SU-DHL-6 (cell line): ENCODE data around the gene TRIP4.

Source experiments
- H2AFZ ChIP-seq: fragments of 200-600 bp; sonication (generic); 2 replicates; pipeline ENCODE4 v1.6.1; 2014; ENCODE audit warnings: low read depth, mild to moderate bottlenecking, moderate library complexity, mixed read lengths, antibody characterized with exemption, low read length; ENCODE audit not compliant: severe bottlenecking
- H3F3A ChIP-seq: fragments of 200-600 bp; shearing (Covaris generic); 2 replicates; pipeline ENCODE4 v1.6.0; 2016; ENCODE audit warnings: antibody characterized with exemption, mild to moderate bottlenecking; ENCODE audit not compliant: insufficient read depth
- H3K27ac ChIP-seq: fragments of 200-600 bp; sonication (generic); 2 replicates; pipeline ENCODE4 v1.5.1; 2016; ENCODE audit warnings: low read depth, mild to moderate bottlenecking, low read length, moderate library complexity, mixed read lengths
- H3K27me3 ChIP-seq: fragments of 200-600 bp; sonication (generic), shearing (Covaris generic); 2 replicates; pipeline ENCODE4 v1.6.0; 2014; ENCODE audit warnings: mild to moderate bottlenecking, low read length
- H3K36me3 ChIP-seq: fragments of 200-600 bp; sonication (generic); 2 replicates; pipeline ENCODE4 v1.6.1; 2014; ENCODE audit warnings: mild to moderate bottlenecking, low read length, mixed read lengths
- H3K4me2 ChIP-seq: fragments of 300-600, 200-600 bp; shearing (Covaris generic), sonication (generic); 2 replicates; pipeline ENCODE4 v1.6.0; 2014; ENCODE audit warnings: low read length, low read depth, mild to moderate bottlenecking; ENCODE audit not compliant: poor library complexity, severe bottlenecking
- H3K4me3 ChIP-seq: fragments of 200-600 bp; sonication (generic); 2 replicates; pipeline ENCODE4 v1.5.1; 2014; ENCODE audit warnings: antibody characterized with exemption, low read length, mild to moderate bottlenecking, mixed read lengths; ENCODE audit not compliant: insufficient read depth, poor library complexity, severe bottlenecking
- H3K79me2 ChIP-seq: fragments of 200-600 bp; sonication (generic); 2 replicates; pipeline ENCODE4 v1.6.1; 2014; ENCODE audit warnings: mild to moderate bottlenecking, low read length, moderate library complexity; ENCODE audit not compliant: insufficient read depth
- H3K9ac ChIP-seq: fragments of 200-600 bp; sonication (generic); 2 replicates; pipeline ENCODE4 v1.7.0; 2014; ENCODE audit warnings: mild to moderate bottlenecking, low read length
- H3K9me2 ChIP-seq: fragments of 200-600 bp; sonication (generic); replicated peaks from 2 replicates; pipeline ENCODE4 v1.6.1; 2014; ENCODE audit warnings: low read length; ENCODE audit not compliant: insufficient read depth
- H3K9me3 ChIP-seq: fragments of 200-600 bp; sonication (generic); 2 replicates; pipeline ENCODE4 v1.6.1; 2014; ENCODE audit warnings: low read length, mixed read lengths; ENCODE audit not compliant: insufficient read depth
- H4K20me1 ChIP-seq: fragments of 200-600 bp; sonication (generic); 2 replicates; pipeline ENCODE4 v1.6.1; 2014; ENCODE audit warnings: low read depth, mild to moderate bottlenecking, antibody characterized with exemption, low read length, moderate library complexity, mixed read lengths
- EZH2phosphoT487 ChIP-seq: fragments of 200-600 bp; sonication (generic), shearing (Covaris generic); conservative IDR thresholded peaks from 2 replicates; pipeline ENCODE4 v1.6.1; 2018; ENCODE audit warnings: mild to moderate bottlenecking, antibody characterized with exemption, low read length, moderate library complexity, mixed read lengths
- TF ChIP-seq, protein P1 (sequence below): fragments of 200-600 bp; sonication (generic); IDR thresholded peaks from one replicate; pipeline ENCODE4 v1.5.1; 2017; ENCODE audit warnings: antibody characterized with exemption, mild to moderate bottlenecking, low read length, moderate library complexity; ENCODE audit not compliant: insufficient read depth, poor library complexity, severe bottlenecking

The TRIP4 gene

DNA sequence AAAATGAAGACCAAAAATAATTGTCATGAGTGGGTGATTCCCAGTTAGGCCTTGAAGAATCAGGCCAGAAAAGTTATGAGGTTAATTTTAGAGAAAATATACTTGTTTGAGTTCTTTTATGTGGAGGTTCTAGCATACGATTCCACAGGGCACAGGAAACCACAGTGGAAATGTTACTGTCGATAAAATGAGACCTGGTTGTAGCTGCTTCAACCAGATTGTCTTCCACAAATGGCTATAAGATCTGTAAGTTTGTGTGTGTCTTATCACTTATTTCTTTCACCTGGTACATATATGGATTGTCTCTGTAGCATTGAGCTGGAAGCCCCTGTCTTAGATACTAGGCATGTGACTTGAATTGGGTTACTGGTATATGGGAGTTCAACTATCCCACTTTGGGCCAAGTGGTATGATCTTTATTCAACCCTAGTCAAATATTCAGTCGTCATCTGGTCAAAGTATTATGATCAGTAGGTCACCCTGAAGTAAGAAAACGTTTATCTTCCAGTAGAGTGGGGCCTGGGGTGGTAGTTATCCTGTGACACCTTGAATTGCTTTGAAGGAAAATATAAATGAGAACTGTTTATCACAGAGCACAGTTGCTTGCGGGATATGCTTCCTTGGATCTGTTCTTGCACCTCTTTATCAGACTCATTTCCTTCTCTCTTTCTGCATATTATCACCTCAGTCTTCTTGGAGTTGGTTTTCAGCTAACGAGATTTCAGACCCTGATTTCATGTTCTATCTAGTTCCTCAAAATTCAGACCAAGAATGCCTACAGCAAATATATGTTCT lies 51.2 kb downstream of the TRIP4 start:
- TF ChIP-seq, protein P1, sequence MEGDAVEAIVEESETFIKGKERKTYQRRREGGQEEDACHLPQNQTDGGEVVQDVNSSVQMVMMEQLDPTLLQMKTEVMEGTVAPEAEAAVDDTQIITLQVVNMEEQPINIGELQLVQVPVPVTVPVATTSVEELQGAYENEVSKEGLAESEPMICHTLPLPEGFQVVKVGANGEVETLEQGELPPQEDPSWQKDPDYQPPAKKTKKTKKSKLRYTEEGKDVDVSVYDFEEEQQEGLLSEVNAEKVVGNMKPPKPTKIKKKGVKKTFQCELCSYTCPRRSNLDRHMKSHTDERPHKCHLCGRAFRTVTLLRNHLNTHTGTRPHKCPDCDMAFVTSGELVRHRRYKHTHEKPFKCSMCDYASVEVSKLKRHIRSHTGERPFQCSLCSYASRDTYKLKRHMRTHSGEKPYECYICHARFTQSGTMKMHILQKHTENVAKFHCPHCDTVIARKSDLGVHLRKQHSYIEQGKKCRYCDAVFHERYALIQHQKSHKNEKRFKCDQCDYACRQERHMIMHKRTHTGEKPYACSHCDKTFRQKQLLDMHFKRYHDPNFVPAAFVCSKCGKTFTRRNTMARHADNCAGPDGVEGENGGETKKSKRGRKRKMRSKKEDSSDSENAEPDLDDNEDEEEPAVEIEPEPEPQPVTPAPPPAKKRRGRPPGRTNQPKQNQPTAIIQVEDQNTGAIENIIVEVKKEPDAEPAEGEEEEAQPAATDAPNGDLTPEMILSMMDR: no peak
- no peak for TF ChIP-seq EZH2phosphoT487
- H3K4me3 ChIP-seq: no peak overlapping the region
- H4K20me1 ChIP-seq: no peaks in the 10 kb centered on the region
- no peaks in the 10 kb centered on the region for H3F3A ChIP-seq
- H3K27me3 ChIP-seq: no peaks in the 10 kb centered on the region
- no peaks in the 10 kb centered on the region for H3K79me2 ChIP-seq
- H3K36me3 ChIP-seq: no peaks in the 10 kb centered on the region
- no peaks in the 10 kb centered on the region for H3K9me3 ChIP-seq
- no peak overlapping the region for H3K9ac ChIP-seq
- no peak overlapping the region for H3K4me2 ChIP-seq
- no peaks in the 10 kb centered on the region for H3K9me2 ChIP-seq
- no peak overlapping the region for H2AFZ ChIP-seq
- H3K27ac ChIP-seq: no peak overlapping the region

- no peaks in the 10 kb centered on the region for H3K9me3 ChIP-seq
- no peaks in the 10 kb centered on the region for H3K27me3 ChIP-seq
- H2AFZ ChIP-seq: no peak overlapping the region
- no peak overlapping the region for H3K9ac ChIP-seq
- no peaks in the 10 kb centered on the region for H3F3A ChIP-seq
- no peak for TF ChIP-seq EZH2phosphoT487
- TF ChIP-seq, protein P1: no peak
- H3K4me2 ChIP-seq: no peak overlapping the region
- H3K4me3 ChIP-seq: no peak overlapping the region
- no peak overlapping the region for H3K27ac ChIP-seq
- H3K79me2 ChIP-seq: no peaks in the 10 kb centered on the region
- H3K36me3 ChIP-seq: no peaks in the 10 kb centered on the region
- no peaks in the 10 kb centered on the region for H3K9me2 ChIP-seq
- no peaks in the 10 kb centered on the region for H4K20me1 ChIP-seq
Measured at GRCh38 chr15:64441852-64442251, 54.2 kb downstream of the TRIP4 start.

- Histone ChIP-seq H3K27ac (no peak overlapping the region), H3K4me2 (no peak overlapping the region), H3K79me2 (no peaks in the 10 kb centered on the region)
Measured at GRCh38 chr15:64443016-64443415, 55.4 kb downstream of the TRIP4 start.

More at GRCh38 chr15:64443016-64443415, 55.4 kb downstream of the TRIP4 start:
- no peaks in the 10 kb centered on the region for H3F3A ChIP-seq
- H2AFZ ChIP-seq: no peak overlapping the region
- no peak overlapping the region for H3K9ac ChIP-seq
- no peaks in the 10 kb centered on the region for H3K9me3 ChIP-seq
- H3K4me3 ChIP-seq: no peak overlapping the region
- TF ChIP-seq, protein P1: no peak
- no peak for TF ChIP-seq EZH2phosphoT487
- no peaks in the 10 kb centered on the region for H3K36me3 ChIP-seq
- no peaks in the 10 kb centered on the region for H3K9me2 ChIP-seq
- H3K27me3 ChIP-seq: no peaks in the 10 kb centered on the region
- no peaks in the 10 kb centered on the region for H4K20me1 ChIP-seq
